HepG2 (cell line): ENCODE results near the gene SUSD6. TPM values are rescaled to one million over a fixed set of nuclear protein-coding genes. Genes with fewer than 3 reads are reported as not detected.
A peak's percentile ranks its signal among the peaks of the same experiment; 100 is the strongest.

ENCODE experiments used
- ATAC-seq: fragments of 200-7000 bp; cut with Tn5 transposase; 3 replicates; pipeline ENCODE4 v1.9.1; 2020; ENCODE audit warnings: mild to moderate bottlenecking, moderate library complexity
- BruUV-seq: library from RNA; stranded (reverse); fragments of 400-500 nt; replicated peaks from 2 replicates; lab custom pipeline; 2021; lab: Mats Ljungman, UMichigan
- CTCF ChIA-PET: fragments of 300-600 bp; formaldehyde crosslinking; extraction: SDS; loops from one replicate; lab custom pipeline; 2021; ENCODE audit warnings: low total read pairs, inconsistent platforms, low intra/inter-chr PET ratio; lab: Yijun Ruan, JAX
- POLR2A ChIA-PET: fragments of 350-600 bp; sonication (Branson Sonifier 250); formaldehyde crosslinking; loops from one replicate; lab custom pipeline; 2020; ENCODE audit warnings: antibody characterized with exemption, inconsistent platforms; lab: Yijun Ruan, JAX
- DNase-seq: peaks from one replicate; pipeline ENCODE4 v3.0.0-alpha.2; 2015; ENCODE audit warnings: low spot score
- FAIRE-seq: peaks from 3 replicates; lab custom pipeline; 2011; peaks lifted over from hg19 to GRCh38; lab: Jason Lieb, UNC
- H2AFZ ChIP-seq: one replicate; pipeline ENCODE4 v1.6.1; 2011; ENCODE audit warnings: low read length, inconsistent platforms
- H3K27ac ChIP-seq: fragments of 300-600 bp; 3 replicates; pipeline ENCODE4 v1.8.0; 2011; ENCODE audit warnings: mixed run types, mild to moderate bottlenecking, mixed read lengths, low read length, inconsistent platforms; ENCODE audit not compliant: insufficient read depth; ENCODE audit errors: extremely low read length
- H3K27me3 ChIP-seq, 2 experiments: fragments of 200-600 bp in 1 of 2; 2 replicates in 1 of 2; 3 replicates in 1 of 2; pipeline versions ENCODE4 v1.6.0 to v1.8.0; 2011; ENCODE audit warnings: low read length in 2 of 2, mild to moderate bottlenecking in 2 of 2, moderate library complexity in 2 of 2, inconsistent platforms in 1 of 2; ENCODE audit not compliant: insufficient read depth in 2 of 2, control insufficient read depth in 1 of 2
- H3K36me3 ChIP-seq, 2 experiments: fragments of 200-600 bp in 1 of 2; replicated peaks in 1 of 2; 2 replicates in 1 of 2; 3 replicates in 1 of 2; pipeline versions ENCODE4 v1.5.1 to v1.8.0; 2011; ENCODE audit warnings: low read length in 2 of 2, inconsistent platforms in 1 of 2; ENCODE audit not compliant: insufficient read depth in 2 of 2, control insufficient read depth in 1 of 2
- H3K4me1 ChIP-seq: 2 replicates; pipeline ENCODE4 v1.5.1; 2012; ENCODE audit warnings: low read length, inconsistent platforms; ENCODE audit not compliant: insufficient read depth
- H3K4me2 ChIP-seq: 2 replicates; pipeline ENCODE4 v1.6.0; 2011; ENCODE audit warnings: low read depth, low read length, inconsistent platforms
- H3K4me3 ChIP-seq, 3 experiments: fragments of 200-600 bp in 1 of 3; sonication (generic), shearing (Covaris generic) in 1 of 3; replicated peaks in 1 of 3; 2 replicates each; pipeline ENCODE4 v1.5.1; 2011 to 2016; ENCODE audit warnings: low read length in 3 of 3, inconsistent platforms in 2 of 3, low read depth in 2 of 3, mild to moderate bottlenecking in 2 of 3, control low read depth in 1 of 3, mixed read lengths in 1 of 3; ENCODE audit not compliant: insufficient read depth in 1 of 3
- H3K79me2 ChIP-seq: one replicate; pipeline ENCODE4 v1.6.1; 2011; ENCODE audit warnings: low read length, inconsistent platforms; ENCODE audit not compliant: insufficient read depth
- H3K9ac ChIP-seq: 2 replicates; pipeline ENCODE4 v1.6.0; 2011; ENCODE audit warnings: mild to moderate bottlenecking, low read depth, low read length, inconsistent platforms; ENCODE audit not compliant: insufficient read depth
- H3K9me3 ChIP-seq: 2 replicates; pipeline ENCODE4 v1.5.1; 2012; ENCODE audit warnings: mild to moderate bottlenecking, low read length
- H4K20me1 ChIP-seq: 2 replicates; pipeline ENCODE4 v1.6.0; 2011; ENCODE audit warnings: inconsistent platforms, mild to moderate bottlenecking, low read length, moderate library complexity; ENCODE audit not compliant: insufficient read depth
- ARID5B ChIP-seq: IDR thresholded peaks from 2 replicates; pipeline ENCODE4 v1.4.0; 2020; ENCODE audit warnings: mild to moderate bottlenecking, missing genetic modification reagents
- BCL6 ChIP-seq: IDR thresholded peaks from 2 replicates; pipeline ENCODE4 v1.6.1; 2016; ENCODE audit warnings: missing genetic modification reagents, missing compliant biosample characterization
- KDM4B ChIP-seq: sonication (generic); formaldehyde crosslinking; IDR thresholded peaks from 2 replicates; pipeline ENCODE4 v1.4.0; 2020; ENCODE audit warnings: missing genetic modification reagents
- PRDM10 ChIP-seq: sonication (generic); formaldehyde crosslinking; IDR thresholded peaks from 2 replicates; pipeline ENCODE4 v1.4.0; 2020; ENCODE audit warnings: low read depth, missing genetic modification reagents
- RXRB ChIP-seq: IDR thresholded peaks from 2 replicates; pipeline ENCODE4 v1.6.1; 2016; ENCODE audit warnings: borderline replicate concordance, missing genetic modification reagents, missing compliant biosample characterization
- SAP130 ChIP-seq: IDR thresholded peaks from 2 replicates; pipeline ENCODE4 v1.6.1; 2016; ENCODE audit warnings: low read depth
- SOX5 ChIP-seq: IDR thresholded peaks from 2 replicates; pipeline ENCODE4 v1.6.1; 2016; ENCODE audit warnings: borderline replicate concordance
- TFE3 ChIP-seq: IDR thresholded peaks from 2 replicates; pipeline ENCODE4 v1.6.1; 2016
- ZBTB10 ChIP-seq: sonication (generic); formaldehyde crosslinking; IDR thresholded peaks from 2 replicates; pipeline ENCODE4 v1.4.0; 2020; ENCODE audit warnings: missing genetic modification reagents, borderline replicate concordance
- ZNF143 ChIP-seq: sonication (generic); formaldehyde crosslinking; IDR thresholded peaks from 2 replicates; pipeline ENCODE4 v1.4.0; 2020; ENCODE audit warnings: missing genetic modification reagents
- ZNF282 ChIP-seq: fragments of 450-650 bp; IDR thresholded peaks from 2 replicates; pipeline ENCODE4 v1.6.1; 2018; ENCODE audit not compliant: partially characterized antibody
- ZNF75D ChIP-seq: sonication (generic); formaldehyde crosslinking; IDR thresholded peaks from 2 replicates; pipeline ENCODE4 v1.8.1; 2023; ENCODE audit warnings: missing genetic modification reagents, mild to moderate bottlenecking, borderline replicate concordance
- WGBS: methylation state at CpG from one replicate; pipeline ENCODE4 v1.1.6; 2017; ENCODE audit warnings: low lambda C conversion rate; 5-methylcytosine and 5-hydroxymethylcytosine counted together
- in situ Hi-C: cut with HindIII; loops from 2 replicates; pipeline ENCODE4 v1.10.0; 2017; ENCODE audit warnings: low pct_unique_long_range_greater_than_20kb; ENCODE audit not compliant: extremely low pct_ligation_motif_present
- intact Hi-C: fragments of 100-400 bp; cut with micrococcal nuclease; formaldehyde crosslinking; loops from one replicate; pipeline ENCODE4 v1.10.0; 2022; ENCODE audit not compliant: unreplicated experiment
- polyA plus RNA-seq, 8 experiments: library from polyadenylated mRNA; depleted of rRNA in 3 of 8; stranded (reverse) in 7 of 8; unstranded in 1 of 8; fragments of >200 nt; fragmentation: Illumina TruSeq in 4 of 8; extraction: Trizol in 4 of 8; gene quantifications; 2 replicates each; pipeline versions ENCODE4 v1.2.1 to v1.2.3, GENCODE V29; 2011 to 2016; ENCODE audit warnings: low read depth in 4 of 8, missing spikeins in 1 of 8, mixed read lengths in 1 of 8; ENCODE audit not compliant: insufficient read depth in 1 of 8
- total RNA-seq, 5 experiments: library from RNA; depleted of rRNA; stranded (reverse); fragments of >200 nt; fragmentation: Illumina TruSeq; extraction: Trizol; gene quantifications; 2 replicates each; pipeline ENCODE4 v1.2.3, GENCODE V29; 2016; ENCODE audit warnings: low read depth in 1 of 5

Gene SUSD6
- total and polyA plus RNA-seq, 2 of the 13 experiments (the other 11 are each of a cell fraction or from before 2014, with no cell fraction given) = 7.2 to 7.4 TPM

GRCh38 chr14:69631509-69631908, 20.1 kb downstream of the SUSD6 start:
- FAIRE-seq (peak; percentile 87), DNase-seq (peak; percentile 72), ATAC-seq (peak; percentile 76)
- H3K27ac ChIP-seq = no peak overlapping the region
- ChIA-PET POLR2A (no interaction called here), CTCF (no interaction called here)
- H2AFZ ChIP-seq = no peak overlapping the region
- no peak overlapping the region for H3K9ac ChIP-seq
- H3K4me1 ChIP-seq = peaks cover 68% of the 10 kb centered on the region
- peaks cover 7% of the 10 kb centered on the region for H3K79me2 ChIP-seq
- H3K4me3 ChIP-seq = no peak overlapping the region
- no peaks in the 10 kb centered on the region for H3K36me3 ChIP-seq
- in situ Hi-C loops (no loop called here), intact Hi-C loops (no loop called here)
- WGBS = 57% methylated on average over 3 of the region's 4 CpGs
- no peaks in the 10 kb centered on the region for H3K9me3 ChIP-seq
- H4K20me1 ChIP-seq = no peaks in the 10 kb centered on the region
- BruUV-seq = no TSS peak
- H3K27me3 ChIP-seq = no peaks in the 10 kb centered on the region
- H3K4me2 ChIP-seq = 0 out of 2 replicates have a peak overlapping the region, but pooled peaks have one; percentile 16
- TF ChIP-seq ARID5B = no peak
- no peak for TF ChIP-seq ZNF282
- TF ChIP-seq SAP130 (CRISPR knock-in tag) = peak; percentile 42
- TF ChIP-seq ZNF143 = no peak
- peak; percentile 54; the same call in 1 of the 2 replicates for TF ChIP-seq SOX5 (CRISPR knock-in tag)
- TF ChIP-seq ZNF75D (CRISPR knock-in tag) = no peak
- peak; percentile 47; the same call in 1 of the 2 replicates for TF ChIP-seq BCL6 (CRISPR knock-in tag)
- no peak for TF ChIP-seq PRDM10
- TF ChIP-seq ZBTB10 (CRISPR knock-in tag) = no peak
- peak; percentile 10; the same call in 1 of the 2 replicates for TF ChIP-seq RXRB (CRISPR knock-in tag)
- TF ChIP-seq TFE3 (CRISPR knock-in tag) = 0 out of 2 replicates have a peak, but pooled peaks have one; percentile 56
- no peak for TF ChIP-seq KDM4B (CRISPR knock-in tag)
